HG02759 (cell line): ENCODE data around the gene GPR137.

Experiments
- ATAC-seq: cut with Tn5 transposase; IDR thresholded peaks from one replicate; pipeline ENCODE4 v1.9.1; 2021; ENCODE audit warnings: mild to moderate bottlenecking, moderate library complexity; ENCODE audit not compliant: unreplicated experiment

Gene GPR137, protein sequence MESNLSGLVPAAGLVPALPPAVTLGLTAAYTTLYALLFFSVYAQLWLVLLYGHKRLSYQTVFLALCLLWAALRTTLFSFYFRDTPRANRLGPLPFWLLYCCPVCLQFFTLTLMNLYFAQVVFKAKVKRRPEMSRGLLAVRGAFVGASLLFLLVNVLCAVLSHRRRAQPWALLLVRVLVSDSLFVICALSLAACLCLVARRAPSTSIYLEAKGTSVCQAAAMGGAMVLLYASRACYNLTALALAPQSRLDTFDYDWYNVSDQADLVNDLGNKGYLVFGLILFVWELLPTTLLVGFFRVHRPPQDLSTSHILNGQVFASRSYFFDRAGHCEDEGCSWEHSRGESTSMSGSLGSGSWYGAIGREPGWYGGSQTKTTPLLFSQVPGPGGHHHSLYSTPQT

DNA sequence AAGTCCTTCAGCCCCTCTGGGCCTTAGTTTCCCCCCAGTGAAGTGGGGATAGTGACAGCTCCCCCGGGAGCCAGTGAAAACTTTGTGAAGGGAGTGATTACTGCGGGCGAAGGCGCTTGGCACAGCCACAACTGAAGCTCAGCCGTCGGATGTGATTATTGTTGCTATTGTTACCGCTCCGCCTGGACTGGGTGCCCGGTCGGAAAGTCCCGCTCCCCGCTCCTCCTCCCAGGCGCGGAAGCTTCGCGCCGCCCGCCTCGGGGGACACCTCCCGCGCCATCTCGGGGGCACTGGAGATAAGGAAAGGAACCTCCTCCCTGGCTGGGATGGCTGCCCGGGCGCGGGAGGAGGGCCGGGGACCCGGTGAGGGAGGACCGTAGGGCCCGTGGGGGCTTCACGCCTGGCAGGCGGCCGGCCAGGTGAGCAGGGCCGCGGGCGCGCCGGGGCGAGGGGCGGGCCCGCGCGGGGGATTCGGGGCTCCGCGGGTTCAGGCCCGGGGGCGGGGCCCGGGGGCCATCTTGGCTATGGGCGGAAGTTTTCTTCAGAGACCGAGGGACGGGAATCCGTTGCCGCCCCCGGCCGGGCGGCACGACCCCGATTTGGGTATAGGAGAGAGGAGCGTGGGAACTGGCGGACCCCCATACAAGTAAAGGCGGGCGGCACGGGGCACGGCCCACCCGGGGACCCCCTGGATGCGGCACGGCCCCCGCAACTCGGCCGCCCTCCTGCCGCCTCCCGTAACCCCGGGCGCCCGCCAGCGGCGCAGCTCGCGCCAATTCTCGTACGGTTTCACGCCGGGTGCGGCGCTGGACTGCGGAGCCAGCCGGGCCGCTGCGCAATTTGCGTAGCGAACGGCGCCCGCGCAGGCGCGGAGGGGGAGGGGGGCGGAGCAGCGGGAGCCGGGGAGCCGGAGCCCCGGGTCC lies at the start of gene GPR137:
Gene GPR137, plus strand, starts transcription at position 887 of the 923 bp plus-strand sequence. CDS start 677 bp downstream, outside the sequence.
- ATAC-seq: peak; percentile 66

DNA sequence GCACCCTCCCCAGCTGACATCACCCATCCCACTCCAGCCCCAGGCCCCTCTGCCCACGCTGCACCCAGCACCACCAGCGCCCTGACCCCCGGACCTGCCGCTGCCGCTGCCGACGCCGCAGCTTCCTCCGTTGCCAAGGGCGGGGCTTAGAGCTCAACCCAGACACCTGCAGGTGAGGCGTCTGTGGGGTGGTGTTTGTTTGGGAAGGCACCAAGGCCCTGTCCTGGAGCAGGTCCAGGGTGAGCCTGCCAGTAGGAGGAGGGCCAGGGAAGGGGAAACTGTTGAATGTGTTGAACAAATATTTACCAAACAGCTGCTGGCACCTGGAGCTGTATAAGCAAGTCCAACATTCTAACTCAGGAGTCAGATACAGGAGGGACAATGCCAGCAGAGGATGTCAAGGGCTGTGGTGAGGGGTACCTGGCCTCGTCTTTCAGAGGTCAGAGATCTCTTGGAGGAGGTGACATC lies 48.1 kb upstream of the GPR137 start:
- no peak for ATAC-seq

DNA sequence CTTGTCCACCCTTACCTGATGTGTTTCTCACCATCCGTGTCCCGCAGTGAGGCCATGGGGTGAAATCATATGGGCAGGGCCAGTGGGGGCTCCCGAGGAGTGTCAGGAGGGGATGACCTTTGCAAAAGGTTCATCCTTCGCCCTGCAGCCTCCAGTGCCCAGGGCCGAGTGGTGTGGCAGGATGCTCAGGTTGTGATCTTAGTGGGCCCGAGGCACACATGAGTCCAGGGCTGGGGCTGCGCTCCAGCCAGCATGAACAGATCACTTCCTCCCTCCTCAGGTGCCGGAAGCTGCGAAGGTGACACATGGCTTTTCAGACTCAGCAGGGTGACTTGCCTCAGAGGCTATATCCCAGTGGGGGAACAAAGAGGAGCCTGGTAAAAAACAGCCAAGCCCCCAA lies 47.6 kb upstream of the GPR137 start:
- no peak for ATAC-seq

DNA sequence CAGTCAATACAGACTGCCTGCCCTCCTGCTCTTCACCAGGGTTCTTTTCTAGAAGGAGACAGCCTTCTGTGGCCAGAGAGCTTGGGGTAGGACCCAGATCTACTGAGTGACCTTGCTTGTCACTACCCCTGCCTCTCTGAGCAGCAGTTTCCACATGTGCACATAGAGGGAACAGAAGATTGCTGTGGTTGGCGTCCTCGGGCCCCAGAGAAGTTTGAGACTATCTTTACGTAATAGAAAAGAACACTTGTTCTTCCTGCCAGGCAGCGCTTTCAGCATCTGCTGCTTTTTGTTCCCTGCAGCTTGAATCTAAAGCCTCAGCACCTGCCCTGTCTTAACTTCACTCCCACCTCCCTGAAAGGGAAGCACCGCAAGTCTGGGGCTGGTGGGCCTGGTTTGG lies 46.6 kb upstream of the GPR137 start:
- ATAC-seq: no peak

DNA sequence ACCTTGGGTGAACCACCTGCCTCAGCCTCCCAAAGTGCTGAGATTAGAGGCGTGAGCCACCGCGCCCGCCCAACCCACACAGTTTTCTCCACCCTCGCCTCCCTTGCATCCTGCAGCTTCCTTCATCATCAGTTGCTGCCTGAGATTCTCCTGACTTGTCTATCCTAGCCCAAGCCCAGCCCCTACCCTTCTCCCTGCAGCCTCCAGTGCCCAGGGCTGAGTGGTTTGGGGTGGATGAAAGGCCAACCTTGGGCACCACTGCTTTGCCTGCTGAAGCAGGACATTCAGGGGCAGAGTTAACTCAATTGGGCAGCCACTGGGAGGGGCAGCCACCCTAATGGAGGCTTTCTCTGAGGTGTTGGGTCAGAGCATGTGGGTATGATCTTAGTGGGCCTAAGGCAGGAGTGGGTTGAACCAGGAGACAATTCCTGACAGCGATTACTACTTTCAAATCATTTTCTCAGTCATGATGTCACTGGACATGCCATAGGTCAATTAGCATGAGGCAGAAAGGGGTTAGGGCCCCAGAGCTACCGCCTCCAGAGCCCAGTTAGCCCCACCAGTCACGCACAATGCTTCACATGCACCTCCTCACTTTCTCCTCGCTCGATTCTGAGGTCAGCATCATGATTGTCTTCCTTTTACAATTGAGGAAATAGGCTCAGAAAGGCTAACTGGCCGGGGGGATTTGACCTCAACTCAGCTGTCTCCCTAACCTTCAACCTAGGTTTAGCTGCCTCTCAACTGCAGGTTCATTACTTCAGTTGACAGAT lies 45.8 kb upstream of the GPR137 start:
- ATAC-seq: no peak

DNA sequence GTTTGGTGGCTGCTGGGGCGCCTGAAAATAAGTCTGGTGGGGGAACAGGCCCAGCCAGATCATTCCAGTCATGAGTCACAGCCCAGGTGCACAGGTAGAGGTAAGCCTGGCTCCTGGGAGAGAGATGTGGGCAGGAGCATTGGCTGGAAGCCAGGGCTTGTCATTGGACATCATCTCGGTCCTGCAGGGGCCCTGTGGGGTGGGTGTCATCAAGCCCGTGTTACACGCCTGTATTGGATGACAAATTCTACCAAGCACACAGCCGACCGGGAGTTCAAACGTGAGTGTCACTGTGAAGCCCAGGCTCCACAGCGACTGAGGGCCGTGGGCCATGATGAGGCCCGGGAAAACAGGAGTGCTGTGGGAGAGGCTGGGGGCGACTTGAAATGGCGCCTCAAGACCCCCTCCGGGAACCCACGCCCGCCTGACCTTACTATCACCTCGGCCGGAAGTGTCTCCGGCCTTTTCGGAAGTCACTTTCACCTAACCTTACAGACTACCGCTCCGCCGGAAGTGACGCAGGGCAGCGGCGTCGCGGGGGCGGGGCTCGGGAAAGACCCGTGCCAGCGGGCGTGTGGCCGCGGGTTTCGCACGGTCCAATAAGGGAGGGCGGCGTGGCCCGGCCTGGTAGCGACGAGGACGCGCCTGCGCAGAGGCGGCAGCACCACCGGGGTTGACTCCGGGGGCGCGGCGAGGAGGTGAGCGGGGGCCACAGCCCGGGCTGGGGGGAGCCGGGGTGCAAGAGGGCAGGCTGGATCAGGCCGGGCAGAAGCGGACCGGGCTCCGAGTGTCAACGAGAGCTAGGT lies 45.0 kb upstream of the GPR137 start, which contains the start of gene FKBP2:
Gene FKBP2, plus strand, starts transcription at position 661 of the 806 bp plus-strand sequence. CDS start 1,293 bp downstream, outside the sequence.
- ATAC-seq: peak; percentile 60

DNA sequence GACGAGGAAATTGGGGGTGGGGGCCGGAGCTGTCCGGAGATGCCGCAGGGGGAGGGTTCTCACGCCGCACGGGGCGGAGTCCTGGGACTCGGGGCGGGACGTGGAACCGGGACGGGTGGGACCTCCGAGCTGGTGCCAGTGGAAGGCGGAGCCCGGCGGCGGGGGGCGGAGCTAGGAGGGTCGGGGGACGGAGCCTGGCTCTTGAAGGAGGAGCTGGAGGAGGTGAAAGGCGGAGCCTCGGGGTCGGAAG lies 44.5 kb upstream of the GPR137 start:
- ATAC-seq: peak; percentile 71

DNA sequence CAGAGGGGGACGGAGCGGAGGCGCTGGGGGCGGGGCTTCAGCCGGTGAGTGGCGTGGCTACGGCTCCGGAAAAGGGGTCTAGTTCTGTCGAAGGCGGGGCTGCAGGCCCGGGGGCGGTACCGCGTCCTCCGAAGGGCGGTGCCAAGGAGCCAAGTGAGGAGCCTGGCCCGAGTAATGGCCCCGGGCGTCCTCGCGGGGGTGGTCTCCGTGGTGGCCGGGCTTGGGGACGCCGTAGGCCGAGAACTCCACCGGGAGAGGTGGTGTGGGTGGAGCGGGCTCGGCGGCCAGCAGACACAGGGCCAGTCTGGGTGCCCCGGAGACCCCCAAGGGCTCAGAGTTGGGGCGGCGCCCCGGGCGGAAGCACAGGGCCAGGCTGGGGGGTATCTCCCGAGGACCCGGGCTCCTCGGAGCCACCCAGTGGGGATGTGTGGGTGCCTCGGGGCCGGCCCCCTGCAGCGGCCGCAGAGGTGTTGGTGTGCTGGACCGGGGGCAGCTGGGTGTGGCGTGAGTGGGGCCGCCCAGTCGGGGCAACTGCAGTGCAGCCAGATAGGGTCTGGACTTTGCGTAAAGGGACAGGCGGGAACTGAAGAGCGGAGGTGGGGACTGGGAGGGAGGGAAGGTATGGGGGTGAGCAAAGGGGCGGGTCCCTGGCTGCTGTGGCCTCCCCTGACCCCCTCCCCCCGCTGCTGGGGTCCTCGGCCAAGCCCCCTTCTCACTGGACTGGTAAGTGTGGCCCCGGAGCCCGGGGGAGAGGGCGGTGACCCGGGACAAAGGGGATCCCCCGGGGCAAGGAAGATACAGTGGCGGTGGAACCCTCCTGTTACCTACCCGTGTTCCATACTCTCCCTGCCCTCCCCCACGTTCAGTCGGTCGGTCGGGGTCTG lies 43.9 kb upstream of the GPR137 start:
- ATAC-seq: peak; percentile 4

DNA sequence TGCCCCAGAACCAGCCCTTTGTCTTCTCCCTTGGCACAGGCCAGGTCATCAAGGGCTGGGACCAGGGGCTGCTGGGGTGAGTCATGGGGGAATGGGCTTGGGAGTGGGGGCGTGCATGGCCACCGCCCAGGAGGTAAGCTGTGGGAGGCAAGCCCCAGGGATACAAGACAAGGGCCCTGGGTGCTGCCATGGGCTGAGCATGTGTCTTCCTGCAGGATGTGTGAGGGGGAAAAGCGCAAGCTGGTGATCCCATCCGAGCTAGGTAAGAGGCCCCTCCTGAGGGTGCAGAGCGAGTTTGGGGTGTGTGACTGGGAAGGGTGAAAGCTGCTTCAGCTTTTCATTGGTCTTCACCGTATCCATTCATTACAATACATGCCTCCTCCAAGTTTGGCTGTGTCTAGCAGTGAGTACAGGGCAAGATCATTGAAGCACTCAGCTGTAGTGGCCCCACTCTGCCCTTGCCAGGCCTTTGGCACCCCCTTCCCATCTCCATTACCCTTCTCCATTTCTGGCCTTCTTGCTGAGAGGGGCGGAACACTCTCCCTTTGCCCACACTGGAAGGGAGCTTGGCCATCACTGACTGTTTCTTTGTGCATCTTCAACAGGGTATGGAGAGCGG lies 42.3 kb upstream of the GPR137 start:
- ATAC-seq: no peak

DNA sequence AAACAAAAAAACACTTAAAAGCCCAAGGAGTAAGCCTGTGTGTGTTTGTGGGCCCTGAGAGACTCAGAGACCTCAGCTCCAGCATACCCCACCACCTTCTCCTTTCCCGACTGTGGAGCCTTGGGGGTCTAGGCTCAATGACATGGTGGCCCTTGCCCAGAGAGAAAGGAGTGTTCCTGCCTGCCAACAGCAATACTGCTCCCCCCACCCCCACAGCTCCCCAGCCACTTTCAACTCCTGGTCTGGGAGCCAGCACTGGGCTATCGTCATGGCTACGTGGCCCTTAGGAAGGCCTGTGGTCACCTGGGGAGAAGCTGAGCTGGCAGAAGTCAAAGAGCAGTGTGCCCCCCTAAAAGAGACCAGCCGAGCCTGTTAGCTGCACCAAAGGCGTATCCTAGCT lies 41.5 kb upstream of the GPR137 start:
- ATAC-seq: no peak

DNA sequence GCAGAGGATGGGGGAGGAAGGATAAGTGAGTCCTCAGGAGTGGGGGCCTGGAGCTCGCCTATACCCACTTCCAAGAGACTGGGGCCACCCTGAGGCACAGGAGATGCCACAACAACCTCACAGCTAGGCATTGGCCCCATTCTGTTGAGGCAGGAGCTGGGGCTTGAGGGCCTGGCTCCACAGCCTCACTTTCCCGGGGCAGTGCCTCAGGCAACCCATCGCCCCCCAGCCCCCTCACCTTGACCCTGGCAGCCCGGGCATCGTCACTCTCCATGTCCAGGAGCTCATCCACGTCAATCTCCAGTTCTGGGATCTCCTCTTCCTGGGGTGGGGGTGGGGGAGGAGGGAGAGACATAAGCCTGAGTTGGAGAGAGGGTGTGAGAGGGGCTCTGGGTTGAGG lies 40.7 kb upstream of the GPR137 start:
- ATAC-seq: no peak

DNA sequence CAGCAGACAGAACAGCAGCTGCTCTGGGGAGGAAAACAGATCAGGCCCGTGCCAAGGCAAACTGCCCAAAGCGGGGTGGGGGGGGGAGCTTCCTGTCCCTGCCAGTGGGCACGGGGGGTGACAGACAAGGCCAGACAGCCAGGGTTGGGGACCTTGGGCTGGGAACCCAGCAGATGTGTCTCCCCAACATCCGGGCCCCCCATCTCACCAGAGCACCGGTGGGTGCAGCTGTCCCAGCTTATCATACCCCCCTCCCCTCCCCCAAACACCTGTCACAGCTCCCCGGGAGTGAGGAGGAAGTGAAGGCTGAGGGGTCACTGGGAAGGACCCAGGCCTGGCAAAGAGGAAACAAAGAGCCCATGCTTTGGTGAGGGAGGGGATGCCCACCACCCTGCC lies 40.2 kb upstream of the GPR137 start:
- no peak for ATAC-seq

DNA sequence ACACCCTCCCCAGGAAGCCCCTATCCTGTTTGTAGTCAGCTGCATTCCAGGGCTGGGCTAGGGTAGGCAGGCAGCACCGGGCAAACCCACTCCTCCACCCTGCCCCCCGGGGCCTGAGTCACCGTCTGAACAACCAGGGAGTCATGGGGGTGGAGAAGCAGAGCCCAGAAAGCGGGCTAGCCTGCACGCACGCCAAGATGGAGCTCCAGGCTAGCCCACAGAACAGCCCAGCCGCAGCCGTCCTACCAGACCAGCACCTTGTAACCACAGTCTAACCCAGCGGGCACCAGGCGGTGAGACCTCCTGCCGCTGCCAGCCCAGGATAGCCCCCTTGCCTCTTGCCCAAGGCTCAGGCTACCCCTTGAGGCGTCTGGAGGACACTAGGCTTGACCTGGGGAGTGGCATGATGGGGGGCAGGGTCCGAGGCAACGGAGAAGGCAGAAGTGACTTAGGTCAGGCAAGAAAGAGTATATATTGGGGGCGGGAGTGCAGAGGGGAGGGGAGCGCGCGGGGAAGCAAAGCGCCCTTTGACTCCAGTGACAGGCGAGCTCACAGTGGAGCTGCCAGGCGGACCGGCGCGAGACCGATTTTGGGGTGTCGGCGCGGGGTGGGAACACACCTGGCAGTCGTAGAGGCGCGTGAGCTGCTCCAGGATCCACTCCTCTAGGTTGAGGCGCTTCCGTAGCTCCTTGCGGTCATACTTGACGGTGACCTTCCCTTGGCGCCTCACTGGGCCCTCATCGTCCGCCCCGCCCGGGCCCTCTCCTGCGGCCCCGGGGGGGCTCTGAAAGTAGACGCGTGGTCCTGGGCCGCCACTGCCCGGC lies 39.6 kb upstream of the GPR137 start:
- ATAC-seq: no peak

DNA sequence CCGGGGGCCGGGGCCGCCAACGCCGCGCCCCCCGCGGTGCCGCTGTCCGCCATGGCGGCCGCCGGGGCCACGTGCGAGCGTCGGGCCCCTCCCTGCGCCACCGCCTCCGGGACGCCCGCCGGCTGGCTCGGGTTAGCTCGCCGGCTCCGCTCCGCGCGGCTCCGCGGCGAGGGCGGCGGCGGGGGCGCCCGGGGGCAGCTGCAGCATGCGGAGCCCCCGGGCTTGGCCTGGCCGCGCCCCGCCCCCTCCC lies 39.1 kb upstream of the GPR137 start:
- peak; percentile 22 for ATAC-seq

DNA sequence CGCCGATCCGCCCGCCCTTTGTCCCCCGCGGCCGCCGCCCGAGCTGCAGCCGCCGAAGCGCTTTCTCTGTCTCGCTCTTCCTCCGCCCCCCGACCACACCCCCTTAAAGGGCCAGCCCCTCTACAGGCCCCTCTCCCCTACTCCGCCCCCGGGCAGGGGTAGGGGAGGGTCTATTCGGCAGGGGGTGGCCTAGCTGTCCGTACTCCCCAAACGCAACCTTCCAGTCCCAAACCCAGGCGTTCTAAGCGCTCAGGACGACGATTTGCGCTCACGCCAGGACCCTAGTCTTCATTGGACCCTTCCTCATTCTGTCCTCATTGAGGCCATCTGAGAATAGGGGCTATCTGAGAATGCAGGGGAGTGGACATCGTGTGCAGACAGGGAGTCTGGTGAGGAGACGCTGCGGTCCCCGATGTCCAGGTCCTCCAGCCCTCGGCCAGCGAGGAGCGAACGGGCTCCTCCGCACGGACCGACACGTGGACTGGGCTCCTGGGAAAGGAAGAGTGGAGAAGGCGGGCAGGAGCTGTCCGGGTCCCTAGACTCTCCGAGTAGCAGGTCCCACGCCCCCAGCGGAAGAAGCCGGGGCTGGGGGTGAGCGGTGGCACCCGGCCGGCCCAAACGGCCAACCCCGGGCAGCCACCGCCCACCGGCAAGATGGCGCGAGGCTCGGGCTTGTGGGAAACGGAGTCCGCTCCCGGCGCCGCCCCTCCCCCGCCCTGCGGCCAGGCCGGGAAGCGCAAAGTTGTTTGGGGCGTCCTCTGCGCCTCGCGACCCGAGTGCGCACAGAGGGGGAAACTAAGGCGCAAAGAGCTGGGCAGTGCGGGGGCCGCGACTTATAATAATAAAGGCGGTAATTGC lies 38.5 kb upstream of the GPR137 start, which contains the start of gene PPP1R14B:
Gene PPP1R14B, minus strand, starts transcription at position 73 of the 858 bp plus-strand sequence. CDS start 270 bp downstream, outside the sequence.
- peak; percentile 40 for ATAC-seq

DNA sequence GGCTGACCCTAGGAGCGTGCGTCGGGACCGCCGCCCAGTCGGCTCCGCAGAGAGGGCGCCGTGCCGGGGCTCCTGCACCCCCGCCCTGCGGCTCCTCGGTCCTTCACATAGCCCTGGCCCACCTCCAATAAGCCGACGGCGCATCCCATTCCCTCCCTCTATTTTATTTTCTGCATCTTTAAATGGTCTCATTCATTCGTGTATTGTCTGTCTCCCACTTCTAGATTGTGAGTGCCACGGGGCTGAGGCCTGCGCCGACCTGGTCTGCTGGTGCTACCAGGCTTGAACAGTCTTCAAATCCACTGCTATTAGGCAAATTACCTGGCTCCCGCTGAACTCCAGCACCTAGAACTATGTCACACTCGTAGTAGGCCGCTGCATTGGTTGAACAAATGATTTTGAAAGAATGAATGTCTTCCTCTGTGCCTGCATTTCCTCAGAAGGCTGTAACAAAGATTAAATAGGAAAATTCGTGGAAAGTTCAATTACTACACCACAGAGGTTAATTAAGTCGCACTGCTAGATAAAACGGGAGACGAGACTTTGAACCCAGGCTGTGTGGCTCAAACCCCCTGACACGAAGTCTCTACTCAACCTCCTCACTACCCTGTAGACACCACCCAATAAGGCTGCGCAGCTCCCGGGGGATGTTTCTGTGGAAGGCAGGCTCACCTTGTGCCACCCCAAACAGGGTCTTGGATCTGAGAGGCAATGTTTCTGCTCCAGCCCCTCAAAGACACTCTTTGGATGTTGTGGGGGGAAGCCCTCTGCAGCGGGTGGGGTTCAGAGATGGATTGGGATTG lies 37.7 kb upstream of the GPR137 start:
- ATAC-seq: no peak
